BJ (cell line): ENCODE data around the gene SPRYD3. TPM values are rescaled to one million over a fixed set of nuclear protein-coding genes. Genes with fewer than 3 reads are reported as not detected.

Experiments used
- CTCF ChIA-PET: fragments of 350-600 bp; formaldehyde crosslinking; extraction: SDS; loops from one replicate; lab custom pipeline; 2021; ENCODE audit warnings: antibody characterized with exemption, inconsistent platforms; lab: Yijun Ruan, JAX
- POLR2A ChIA-PET: fragments of 300-600 bp; sonication (Branson Sonifier 250); formaldehyde crosslinking; extraction: SDS; loops from one replicate; lab custom pipeline; 2021; ENCODE audit warnings: antibody characterized with exemption; lab: Charles Lee
- DNase-seq: peaks from one replicate; pipeline ENCODE4 v3.0.0-alpha.2; 2011; ENCODE audit warnings: low read depth
- H3K27me3 ChIP-seq: 2 replicates; pipeline ENCODE4 v1.6.0; 2011; ENCODE audit warnings: low read length; ENCODE audit not compliant: control insufficient read depth, insufficient read depth
- H3K36me3 ChIP-seq: 2 replicates; pipeline ENCODE4 v1.5.1; 2011; ENCODE audit warnings: low read length; ENCODE audit not compliant: control insufficient read depth, insufficient read depth
- H3K4me3 ChIP-seq: 2 replicates; pipeline ENCODE4 v1.5.1; 2011; ENCODE audit warnings: low read depth, mild to moderate bottlenecking, control low read depth, low read length
- CTCF ChIP-seq: IDR thresholded peaks from 2 replicates; pipeline ENCODE4 v1.5.1; 2011; ENCODE audit warnings: low read depth, mild to moderate bottlenecking, control low read depth, inconsistent platforms, low read length, moderate library complexity; ENCODE audit not compliant: insufficient read depth
- polyA plus RNA-seq: library from polyadenylated mRNA; depleted of rRNA; stranded (reverse); fragments of >200 nt; gene quantifications from 2 replicates; pipeline ENCODE4 v1.2.3, GENCODE V29; 2011

SPRYD3 gene
- polyA plus RNA-seq, 1 experiment = 48.0 TPM

- DNase-seq = no peak
- Histone ChIP-seq H3K4me3 (no peak overlapping the region), H3K36me3 (no peaks in the 10 kb centered on the region), H3K27me3 (no peaks in the 10 kb centered on the region)
- TF ChIP-seq CTCF = no peak
- ChIA-PET POLR2A (no interaction called here), CTCF (interaction anchor here (1.5 to 15.7 kb wide), 3 partner anchors 11 to 69 kb away, joined by 3 to 416 read pairs (median 33); partner anchors contain the start of gene SPRYD3)
These were observed 12.6 kb upstream of the SPRYD3 start for GRCh38 chr12:53091756-53092155.

- Histone ChIP-seq H3K4me3 (no peak overlapping the region), H3K36me3 (no peaks in the 10 kb centered on the region), H3K27me3 (no peaks in the 10 kb centered on the region)
- no peak for DNase-seq
- POLR2A ChIA-PET = no interaction called here
- TF ChIP-seq CTCF = no peak
- CTCF ChIA-PET = interaction anchor here (1.5 to 15.7 kb wide), 4 partner anchors 10 to 70 kb away, joined by 3 to 416 read pairs (median 19); partner anchors contain the start of gene SPRYD3
These were observed 11.4 kb upstream of the SPRYD3 start for GRCh38 chr12:53090554-53090953.

- Histone ChIP-seq H3K4me3 (no peak overlapping the region), H3K27me3 (no peaks in the 10 kb centered on the region), H3K36me3 (no peaks in the 10 kb centered on the region)
- ChIA-PET CTCF (interaction anchor here (2.0 to 15.7 kb wide), 3 partner anchors 10 to 39 kb away, joined by 5 to 416 read pairs (median 33); partner anchors contain the start of gene SPRYD3), POLR2A (no interaction called here)
- TF ChIP-seq CTCF = no peak
- no peak for DNase-seq
These were observed 10.9 kb upstream of the SPRYD3 start for GRCh38 chr12:53090105-53090504.

- Histone ChIP-seq H3K4me3 (no peak overlapping the region), H3K27me3 (no peaks in the 10 kb centered on the region), H3K36me3 (no peaks in the 10 kb centered on the region)
- POLR2A ChIA-PET = no interaction called here
- TF ChIP-seq CTCF = no peak
- CTCF ChIA-PET = interaction anchor here (1.0 to 4.4 kb wide), 4 partner anchors 13 to 39 kb away, joined by 3 to 24 read pairs (median 8); no protein-coding TSS in a partner anchor
- DNase-seq = no peak
These were observed 7.2 kb upstream of the SPRYD3 start for GRCh38 chr12:53086361-53086760.

GRCh38 chr12:53082637-53083175 lies 3.5 kb upstream of the SPRYD3 start:
- ChIA-PET POLR2A (no interaction called here), CTCF (interaction anchor here (0.6 to 9.6 kb wide), 3 partner anchors 11 to 817 kb away, joined by 3 to 59 read pairs (median 33); partner anchors contain the start of gene IGFBP6)
- TF ChIP-seq CTCF = no peak
- no peak overlapping the region for H3K4me3 ChIP-seq
- H3K27me3 ChIP-seq = no peaks in the 10 kb centered on the region
- DNase-seq = no peak
- no peaks in the 10 kb centered on the region for H3K36me3 ChIP-seq
